Omental fat pad (tissue), 4 donors: ENCODE data around the gene CAMK2A. TPM values are rescaled to one million over a fixed set of nuclear protein-coding genes. Genes with fewer than 3 reads are reported as not detected.

Source experiments
- ATAC-seq: fragments of 150-250 bp; one replicate; pipeline ENCODE4 v1.9.1; 2016; ENCODE audit warnings: mild to moderate bottlenecking, moderate library complexity; ENCODE audit not compliant: low FRiP score
- DNase-seq: peaks from one replicate; pipeline ENCODE4 v3.0.0-alpha.2; 2019; ENCODE audit warnings: low spot score
- CTCF ChIP-seq, 3 donors: fragments of 450-650 bp; IDR thresholded peaks; one replicate each; pipeline ENCODE4 v1.5.1; 2016 to 2017; ENCODE audit warnings: antibody characterized with exemption in 3 of 3, mild to moderate bottlenecking in 3 of 3, moderate library complexity in 2 of 3
- total RNA-seq, 4 donors: library from RNA; depleted of rRNA; stranded (reverse); fragments of >200 nt; gene quantifications; one replicate each; pipeline ENCODE4 v1.1.0, GENCODE V29; 2016

Gene CAMK2A
- total RNA-seq, 4 donors from 2014 or later, result 0.28 to 2.9 TPM; not detected in 2

- DNase-seq, result no peak
- no peak for TF ChIP-seq CTCF (IDR thresholded peaks at IDR 0.05)
- no peak for ATAC-seq
These were observed 17.6 kb downstream of the CAMK2A start for GRCh38 chr5:150271923-150272322.

- DNase-seq (no peak), ATAC-seq (no peak)
- TF ChIP-seq CTCF (IDR thresholded peaks at IDR 0.05), result no peak
These were observed 18.3 kb downstream of the CAMK2A start for GRCh38 chr5:150271296-150271692.

- no peak for DNase-seq
- no peak for ATAC-seq
- TF ChIP-seq CTCF (IDR thresholded peaks at IDR 0.05), result no peak
These were observed 18.9 kb downstream of the CAMK2A start for GRCh38 chr5:150270541-150271295.

GRCh38 chr5:150266871-150267291 lies 22.7 kb downstream of the CAMK2A start:
- ATAC-seq, result no peak
- DNase-seq, result no peak
- no peak for TF ChIP-seq CTCF (IDR thresholded peaks at IDR 0.05)

GRCh38 chr5:150265870-150266383 lies 23.6 kb downstream of the CAMK2A start:
- ATAC-seq, result no peak
- no peak for TF ChIP-seq CTCF (IDR thresholded peaks at IDR 0.05)
- DNase-seq, result no peak

GRCh38 chr5:150264667-150265603 lies 24.6 kb downstream of the CAMK2A start:
- DNase-seq, result no peak
- ATAC-seq, result no peak
- TF ChIP-seq CTCF (IDR thresholded peaks at IDR 0.05), result no peak
